VCaP (cell line): ENCODE results near the gene SMARCD3.

Experiments
- H3K27ac ChIP-seq: fragments of 450-650 bp; 2 replicates; pipeline ENCODE4 v1.5.1; 2017
- TF ChIP-seq, protein P1 (sequence below): fragments of 450-650 bp; conservative IDR thresholded peaks from 2 replicates; pipeline ENCODE4 v1.5.1; 2017; ENCODE audit warnings: mild to moderate bottlenecking, moderate library complexity

SMARCD3 gene

DNA sequence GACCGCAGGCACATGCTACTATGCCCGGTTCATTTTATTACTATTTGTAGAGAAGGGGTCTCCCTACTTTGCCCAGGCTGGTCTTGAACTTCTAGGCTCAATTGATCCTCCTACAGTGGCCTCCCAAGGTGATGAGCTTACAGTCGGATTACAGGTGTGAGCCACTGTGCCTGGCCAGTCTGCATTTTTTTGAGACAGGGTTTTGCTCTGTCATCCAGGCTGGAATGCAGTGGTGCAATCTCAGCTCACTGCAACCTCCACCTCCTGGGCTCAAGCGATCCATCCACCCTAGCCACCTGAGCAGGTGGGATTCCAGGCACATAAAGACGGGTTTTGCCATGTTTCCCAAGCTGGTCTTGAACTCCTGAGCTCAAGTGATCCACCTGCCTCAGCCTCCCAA, 35.9 kb downstream of the SMARCD3 start:
- H3K27ac ChIP-seq, result no peak overlapping the region
- TF ChIP-seq, protein P1, sequence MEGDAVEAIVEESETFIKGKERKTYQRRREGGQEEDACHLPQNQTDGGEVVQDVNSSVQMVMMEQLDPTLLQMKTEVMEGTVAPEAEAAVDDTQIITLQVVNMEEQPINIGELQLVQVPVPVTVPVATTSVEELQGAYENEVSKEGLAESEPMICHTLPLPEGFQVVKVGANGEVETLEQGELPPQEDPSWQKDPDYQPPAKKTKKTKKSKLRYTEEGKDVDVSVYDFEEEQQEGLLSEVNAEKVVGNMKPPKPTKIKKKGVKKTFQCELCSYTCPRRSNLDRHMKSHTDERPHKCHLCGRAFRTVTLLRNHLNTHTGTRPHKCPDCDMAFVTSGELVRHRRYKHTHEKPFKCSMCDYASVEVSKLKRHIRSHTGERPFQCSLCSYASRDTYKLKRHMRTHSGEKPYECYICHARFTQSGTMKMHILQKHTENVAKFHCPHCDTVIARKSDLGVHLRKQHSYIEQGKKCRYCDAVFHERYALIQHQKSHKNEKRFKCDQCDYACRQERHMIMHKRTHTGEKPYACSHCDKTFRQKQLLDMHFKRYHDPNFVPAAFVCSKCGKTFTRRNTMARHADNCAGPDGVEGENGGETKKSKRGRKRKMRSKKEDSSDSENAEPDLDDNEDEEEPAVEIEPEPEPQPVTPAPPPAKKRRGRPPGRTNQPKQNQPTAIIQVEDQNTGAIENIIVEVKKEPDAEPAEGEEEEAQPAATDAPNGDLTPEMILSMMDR, result no peak

DNA sequence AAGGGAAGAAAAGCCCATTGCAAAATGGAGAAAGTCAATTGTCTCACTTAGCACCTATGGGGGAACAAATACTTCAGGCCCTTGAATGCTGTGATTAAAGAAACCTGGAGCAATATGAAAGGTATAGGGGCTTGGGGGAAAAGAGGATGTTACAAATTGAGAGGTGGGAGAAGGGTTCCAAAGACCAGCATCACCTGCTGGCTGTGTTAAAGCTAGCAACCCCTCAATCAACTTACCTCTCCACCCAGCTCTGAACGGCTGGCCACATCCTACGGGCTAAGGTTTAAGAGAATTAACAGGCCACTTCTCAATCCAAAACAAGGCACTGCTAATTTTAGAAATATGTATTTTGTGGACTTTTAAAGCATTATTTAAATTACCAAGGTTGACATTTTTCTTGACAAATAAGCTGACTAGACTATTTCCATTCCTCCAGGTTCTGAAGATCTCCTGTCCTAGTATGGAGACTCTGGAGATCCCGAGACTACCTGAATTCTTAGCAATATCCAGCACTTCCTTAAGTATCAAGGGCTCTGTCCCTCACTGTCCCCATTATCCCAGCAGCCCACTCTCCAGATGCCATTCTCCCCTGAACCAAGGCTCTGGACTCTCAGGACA, 37.2 kb downstream of the SMARCD3 start:
- TF ChIP-seq, protein P1, result no peak
- H3K27ac ChIP-seq, result no peak overlapping the region

DNA sequence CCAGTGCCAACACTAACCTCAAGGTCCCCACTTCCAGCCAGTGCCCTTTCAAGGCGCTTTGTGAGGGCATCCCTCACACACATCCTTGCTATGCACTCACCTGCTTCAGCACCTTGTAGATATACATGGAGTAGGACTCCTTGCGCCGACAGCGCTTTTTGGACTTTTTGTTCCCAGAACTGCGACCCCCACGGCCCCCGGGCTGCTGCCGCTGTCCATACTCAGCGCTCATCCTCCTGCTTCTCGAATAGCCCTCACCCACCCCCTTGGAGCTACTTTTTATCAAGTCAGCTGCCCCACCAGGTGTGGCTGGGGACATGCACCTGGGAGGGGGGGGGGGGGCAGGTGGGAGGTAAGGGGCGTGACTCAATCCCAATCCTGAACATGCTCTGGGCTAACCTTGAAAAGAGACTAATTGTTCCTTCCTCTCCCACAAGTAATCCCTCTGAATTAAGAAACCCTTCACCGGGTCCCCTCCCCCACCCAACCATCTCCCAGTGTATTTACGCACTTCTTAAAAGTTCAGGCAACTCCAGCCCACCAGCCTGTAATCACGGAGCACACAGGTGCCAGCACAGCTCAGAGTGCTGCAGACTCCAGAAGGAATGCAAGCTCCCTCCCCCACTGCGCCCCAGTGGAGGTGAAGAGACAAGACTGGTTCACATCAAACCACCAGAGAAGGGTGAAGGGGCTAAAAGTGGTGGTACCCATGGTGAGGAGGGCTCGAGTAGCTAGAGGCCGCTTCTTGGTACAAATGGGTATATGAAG, 38.2 kb downstream of the SMARCD3 start, which contains the start of gene H2BK1:
Gene H2BK1, minus strand, starts transcription at position 402 of the 768 bp plus-strand sequence. Its CDS starts 170 bp downstream, at position 232.
- TF ChIP-seq, protein P1, result no peak

DNA sequence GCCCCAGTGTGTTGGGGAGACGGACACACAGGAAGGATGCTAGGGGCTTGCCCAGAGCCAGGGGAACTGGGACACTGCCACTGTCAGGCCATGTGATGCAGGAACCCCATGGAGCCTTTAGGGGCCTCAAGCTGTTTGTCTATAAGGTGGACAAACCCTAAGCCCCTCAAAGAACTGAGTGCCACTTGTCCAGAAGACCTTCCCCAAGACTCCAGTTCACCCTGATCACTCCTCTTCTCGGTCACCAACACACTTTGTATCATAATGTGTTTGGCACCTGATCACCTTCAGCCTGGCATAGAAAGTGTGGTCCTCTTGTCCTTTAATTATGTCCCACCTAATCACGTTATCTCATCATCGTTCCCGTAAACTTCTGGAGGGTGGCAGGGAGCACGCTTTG, 38.9 kb downstream of the SMARCD3 start:
- TF ChIP-seq, protein P1, result no peak

More for the DNA sequence above, 38.2 kb downstream of the SMARCD3 start, which contains the start of gene H2BK1:
- no peak within 1 kb of the TSS for H3K27ac ChIP-seq

DNA sequence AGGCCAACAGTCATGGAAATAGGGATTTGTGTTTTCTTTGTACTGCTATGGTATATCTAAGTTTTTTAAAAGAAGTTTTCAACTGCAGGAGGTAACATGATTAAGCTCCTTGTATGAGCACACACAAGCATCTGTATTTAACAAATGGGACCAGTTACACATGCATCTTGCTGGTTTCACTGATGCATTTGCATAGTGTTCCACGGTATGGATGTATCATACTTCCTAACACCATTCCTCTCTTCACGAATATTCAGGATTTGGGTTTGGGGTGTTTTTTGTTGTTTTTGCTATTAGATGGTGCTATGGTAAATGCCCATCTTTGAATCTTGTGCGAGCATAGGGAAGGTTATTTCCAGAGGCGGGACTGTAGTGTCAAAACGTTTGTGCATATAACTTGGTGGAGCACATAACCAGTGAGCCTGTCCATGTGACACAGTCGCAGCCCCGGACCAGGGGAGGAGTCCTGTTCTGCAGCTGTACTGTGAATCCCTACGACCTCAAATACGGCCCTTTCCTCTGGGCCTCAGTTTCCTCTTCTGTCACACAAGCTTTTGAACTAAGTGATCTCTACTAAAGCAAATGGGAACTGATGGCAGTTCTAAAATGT, 40.1 kb downstream of the SMARCD3 start:
- H3K27ac ChIP-seq, result no peak overlapping the region
- TF ChIP-seq, protein P1, result no peak

More for the DNA sequence above, 38.9 kb downstream of the SMARCD3 start:
- H3K27ac ChIP-seq, result no peak overlapping the region

DNA sequence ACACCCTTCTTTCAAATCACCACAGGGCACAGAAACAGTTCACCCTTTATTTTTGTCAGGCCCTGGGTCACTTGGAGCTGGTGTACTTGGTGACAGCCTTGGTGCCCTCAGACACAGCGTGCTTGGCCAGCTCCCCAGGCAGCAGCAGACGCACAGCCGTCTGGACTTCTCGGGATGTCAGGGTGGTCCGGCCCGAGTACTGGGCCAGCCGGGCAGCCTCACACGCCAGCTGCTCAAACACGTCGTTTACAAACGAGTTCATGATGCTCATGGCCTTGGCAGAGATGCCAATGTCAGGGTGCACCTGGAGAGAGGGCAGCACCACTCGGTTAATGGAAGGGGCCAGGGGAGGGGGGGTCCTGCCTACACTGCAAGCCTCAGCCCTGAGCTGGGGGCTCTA, 40.7 kb downstream of the SMARCD3 start:
- TF ChIP-seq, protein P1, result no peak
- no peak overlapping the region for H3K27ac ChIP-seq

DNA sequence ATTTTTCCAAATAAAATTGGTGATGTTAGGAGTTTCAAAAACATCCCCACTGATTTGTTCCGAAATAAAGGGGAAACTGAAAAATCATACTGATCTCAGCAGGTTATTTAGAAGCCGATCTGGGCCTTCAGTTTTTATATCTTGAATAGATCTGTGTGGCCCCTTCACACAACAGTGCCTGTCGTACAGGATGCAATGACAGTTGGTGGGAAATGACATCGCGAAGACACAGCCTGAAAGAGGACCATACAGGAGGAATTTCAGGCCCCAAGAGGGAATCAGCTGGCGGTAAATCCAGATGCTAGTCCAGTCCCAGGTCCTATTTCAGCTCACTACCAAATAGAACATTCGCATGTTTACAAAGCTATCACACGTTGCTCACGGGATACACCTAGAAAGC, 41.2 kb downstream of the SMARCD3 start:
- TF ChIP-seq, protein P1, result no peak
- H3K27ac ChIP-seq, result no peak overlapping the region
